Upper lobe of right lung (tissue), 1 donor: ENCODE results near the gene NR2F2. TPM values are rescaled to one million over a fixed set of nuclear protein-coding genes. Genes with fewer than 3 reads are reported as not detected.

Experiments
- ATAC-seq: fragments of 200-7000 bp; cut with Tn5 transposase; one replicate; pipeline ENCODE4 v1.9.1; 2020; ENCODE audit warnings: mild to moderate bottlenecking, moderate library complexity
- DNase-seq: peaks from one replicate; pipeline ENCODE4 v3.0.0-alpha.2; 2020
- H3K27ac ChIP-seq: fragments of 200-600 bp; one replicate; pipeline ENCODE4 v1.8.0; 2022
- H3K27me3 ChIP-seq: fragments of 200-600 bp; one replicate; pipeline ENCODE4 v1.8.0; 2022; ENCODE audit warnings: mild to moderate bottlenecking
- H3K36me3 ChIP-seq: fragments of 200-600 bp; one replicate; pipeline ENCODE4 v1.8.0; 2022
- H3K4me1 ChIP-seq: fragments of 200-600 bp; one replicate; pipeline ENCODE4 v1.8.0; 2022
- H3K4me3 ChIP-seq: fragments of 200-600 bp; one replicate; pipeline ENCODE4 v1.8.0; 2022; ENCODE audit warnings: mild to moderate bottlenecking
- H3K9me3 ChIP-seq: fragments of 200-600 bp; one replicate; pipeline ENCODE4 v1.8.0; 2022
- intact Hi-C: fragments of 100-400 bp; cut with DNase I; formaldehyde crosslinking; loops from one replicate; pipeline ENCODE4 v1.11.0; 2022
- total RNA-seq: library from RNA; stranded (reverse); fragmentation: NEBNext Ultra II Directional; extraction: Animal tissue kit (Norgen Biotek cat#: 25700); gene quantifications from one replicate; pipeline ENCODE4 v1.2.1, GENCODE V29; 2021
- TF ChIP-seq, protein P1 (sequence below): fragments of 200-600 bp; IDR thresholded peaks from one replicate; pipeline ENCODE4 v1.8.0; 2022; ENCODE audit warnings: antibody characterized with exemption
- donor health status: DM: no; HTN: yes; CAD: no; lungs with severe emphysema.

The NR2F2 gene
- total RNA-seq, 1 donor from 2014 or later: 88.1 TPM

DNA sequence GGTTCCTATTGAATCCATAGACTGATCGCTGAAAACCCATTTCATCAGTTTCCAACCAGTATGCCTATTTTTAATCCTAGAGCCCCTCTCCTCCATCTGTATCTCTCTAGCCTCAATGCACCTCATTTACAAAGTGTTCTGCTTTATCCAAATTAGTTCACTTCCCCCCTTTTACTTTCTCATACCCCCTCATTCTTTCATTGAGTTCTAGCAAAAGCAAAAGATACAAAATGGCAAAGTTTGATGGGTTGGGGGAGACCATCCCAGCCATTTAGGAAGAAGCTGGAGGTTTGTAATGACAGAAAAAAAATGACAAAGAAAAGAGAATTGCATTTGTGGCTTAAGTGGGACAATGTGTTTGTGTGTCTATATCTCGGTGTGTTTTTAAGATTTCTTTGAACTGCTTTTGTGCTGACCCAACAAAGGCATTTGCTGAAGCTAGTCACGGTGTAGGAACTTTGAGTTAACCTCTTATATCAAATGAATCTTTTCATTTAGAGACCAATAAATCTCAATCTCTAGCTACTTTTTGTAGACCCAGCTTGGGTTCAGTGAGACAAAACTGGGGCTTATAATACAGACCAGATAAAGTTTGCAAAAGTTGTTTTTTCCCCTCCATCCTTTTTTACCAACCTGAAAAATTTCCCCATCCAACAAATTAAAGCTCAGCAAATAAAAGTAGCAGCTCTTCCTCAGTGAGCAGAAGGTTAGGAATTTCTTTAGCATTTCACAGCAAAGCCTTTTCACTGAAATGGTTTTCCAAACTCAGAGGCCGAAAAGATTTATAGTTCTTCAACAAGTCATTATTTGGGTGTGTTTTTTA, 18.7 kb downstream of the NR2F2 start:
- intact Hi-C loops: loop anchor here (10.0 kb wide), 1 partner anchor 1094 kb away; no protein-coding TSS in a partner anchor
- H3K27ac ChIP-seq: peak overlapping the region; percentile 83
- TF ChIP-seq, protein P1, sequence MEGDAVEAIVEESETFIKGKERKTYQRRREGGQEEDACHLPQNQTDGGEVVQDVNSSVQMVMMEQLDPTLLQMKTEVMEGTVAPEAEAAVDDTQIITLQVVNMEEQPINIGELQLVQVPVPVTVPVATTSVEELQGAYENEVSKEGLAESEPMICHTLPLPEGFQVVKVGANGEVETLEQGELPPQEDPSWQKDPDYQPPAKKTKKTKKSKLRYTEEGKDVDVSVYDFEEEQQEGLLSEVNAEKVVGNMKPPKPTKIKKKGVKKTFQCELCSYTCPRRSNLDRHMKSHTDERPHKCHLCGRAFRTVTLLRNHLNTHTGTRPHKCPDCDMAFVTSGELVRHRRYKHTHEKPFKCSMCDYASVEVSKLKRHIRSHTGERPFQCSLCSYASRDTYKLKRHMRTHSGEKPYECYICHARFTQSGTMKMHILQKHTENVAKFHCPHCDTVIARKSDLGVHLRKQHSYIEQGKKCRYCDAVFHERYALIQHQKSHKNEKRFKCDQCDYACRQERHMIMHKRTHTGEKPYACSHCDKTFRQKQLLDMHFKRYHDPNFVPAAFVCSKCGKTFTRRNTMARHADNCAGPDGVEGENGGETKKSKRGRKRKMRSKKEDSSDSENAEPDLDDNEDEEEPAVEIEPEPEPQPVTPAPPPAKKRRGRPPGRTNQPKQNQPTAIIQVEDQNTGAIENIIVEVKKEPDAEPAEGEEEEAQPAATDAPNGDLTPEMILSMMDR: no peak
- no peak for DNase-seq
- H3K4me1 ChIP-seq: peaks cover 6% of the 10 kb centered on the region
- no peak for ATAC-seq
- H3K4me3 ChIP-seq: no peak overlapping the region
- H3K9me3 ChIP-seq: no peaks in the 10 kb centered on the region
- peaks cover 22% of the 10 kb centered on the region for H3K27me3 ChIP-seq
- no peaks in the 10 kb centered on the region for H3K36me3 ChIP-seq

DNA sequence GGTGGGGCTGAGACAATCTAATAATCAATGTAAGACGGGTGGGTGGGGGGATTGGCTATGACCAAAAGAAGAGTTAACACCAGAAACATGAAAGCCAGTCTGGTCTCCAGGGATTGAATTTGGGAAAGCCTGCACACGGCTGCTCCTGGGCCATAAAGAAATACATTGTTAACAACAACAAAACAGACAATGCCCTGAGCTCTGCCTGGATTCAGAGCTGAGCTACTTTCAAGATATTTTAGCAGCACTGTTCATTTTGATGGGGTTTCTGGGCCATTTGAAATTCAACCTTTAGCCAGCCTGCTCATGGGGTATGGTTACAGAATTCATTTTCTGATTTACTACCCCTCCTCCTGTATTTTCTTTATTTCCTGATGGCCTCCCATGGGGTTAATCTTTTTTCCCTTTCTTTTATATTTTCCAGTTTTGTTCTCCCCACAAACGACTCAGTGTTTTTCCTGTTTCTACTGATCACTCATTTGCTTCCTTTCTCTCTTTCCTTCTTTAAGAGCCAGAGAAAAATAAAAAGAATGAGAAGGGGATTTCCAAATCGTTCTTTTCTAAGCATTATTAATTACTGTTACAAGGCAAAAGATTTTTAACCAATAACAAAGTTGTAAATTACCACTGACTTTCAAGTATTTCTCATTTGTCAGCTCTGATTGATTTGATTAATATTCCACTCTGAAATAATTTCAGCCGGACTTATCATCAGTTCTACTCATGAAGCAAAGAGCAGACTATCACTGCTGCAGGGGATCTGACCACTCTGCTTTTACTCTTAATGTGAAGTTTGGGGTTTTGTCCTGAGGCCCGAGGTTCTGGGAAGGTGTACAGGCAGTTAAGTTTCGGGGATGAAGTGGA, 19.6 kb downstream of the NR2F2 start:
- H3K9me3 ChIP-seq: no peaks in the 10 kb centered on the region
- peaks cover under 1% of the 10 kb centered on the region for H3K4me1 ChIP-seq
- H3K27ac ChIP-seq: peak overlapping the region; percentile 53
- TF ChIP-seq, protein P1: no peak
- ATAC-seq: no peak
- DNase-seq: no peak
- no peak overlapping the region for H3K4me3 ChIP-seq
- intact Hi-C loops: loop anchor here (10.0 kb wide), 1 partner anchor 1095 kb away; no protein-coding TSS in a partner anchor
- H3K36me3 ChIP-seq: no peaks in the 10 kb centered on the region
- peaks cover 23% of the 10 kb centered on the region for H3K27me3 ChIP-seq

DNA sequence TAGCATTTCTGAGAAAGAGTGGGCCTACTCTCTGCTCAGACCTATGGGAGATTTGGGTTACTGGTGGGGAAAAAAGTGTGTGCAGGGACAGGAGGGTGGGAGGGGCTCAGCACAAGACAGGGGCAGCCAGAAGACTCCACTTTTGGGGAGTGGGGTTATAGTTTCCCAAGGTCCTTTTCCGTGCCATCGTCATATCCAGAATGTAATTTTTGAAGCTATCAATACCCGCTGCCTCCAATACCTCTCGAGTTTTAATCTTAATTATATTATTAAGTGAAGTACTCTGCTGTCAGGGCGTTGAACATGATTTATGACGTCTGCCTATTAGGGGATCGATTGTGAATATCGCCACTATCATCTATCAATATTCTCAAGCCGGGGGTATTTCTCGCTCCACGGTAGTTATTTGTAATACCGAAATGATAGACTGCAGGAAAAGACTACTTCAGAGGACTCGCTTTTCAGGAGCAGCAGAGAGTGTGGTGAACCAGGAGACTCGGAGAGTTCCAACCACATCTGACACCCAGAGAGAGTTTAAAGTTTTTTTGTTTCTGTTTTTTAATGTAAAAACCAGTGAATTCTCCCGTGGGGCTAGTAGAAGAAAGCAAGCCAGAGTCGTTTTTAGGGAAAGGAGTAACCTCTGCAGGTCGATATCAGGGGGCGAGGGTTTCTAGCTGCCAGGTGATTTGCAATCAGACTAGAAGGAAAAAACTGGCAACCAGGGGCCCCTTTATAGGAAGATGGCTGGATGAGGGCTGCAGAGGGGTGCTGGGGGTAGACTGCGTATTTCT, 20.6 kb downstream of the NR2F2 start:
- DNase-seq (no peak), ATAC-seq (no peak)
- H3K27ac ChIP-seq: peak overlapping the region; percentile 42
- H3K36me3 ChIP-seq: no peaks in the 10 kb centered on the region
- peaks cover 32% of the 10 kb centered on the region for H3K27me3 ChIP-seq
- H3K4me1 ChIP-seq: peaks cover 10% of the 10 kb centered on the region
- H3K9me3 ChIP-seq: no peaks in the 10 kb centered on the region
- H3K4me3 ChIP-seq: no peak overlapping the region
- TF ChIP-seq, protein P1: no peak
- intact Hi-C loops: no loop called here

DNA sequence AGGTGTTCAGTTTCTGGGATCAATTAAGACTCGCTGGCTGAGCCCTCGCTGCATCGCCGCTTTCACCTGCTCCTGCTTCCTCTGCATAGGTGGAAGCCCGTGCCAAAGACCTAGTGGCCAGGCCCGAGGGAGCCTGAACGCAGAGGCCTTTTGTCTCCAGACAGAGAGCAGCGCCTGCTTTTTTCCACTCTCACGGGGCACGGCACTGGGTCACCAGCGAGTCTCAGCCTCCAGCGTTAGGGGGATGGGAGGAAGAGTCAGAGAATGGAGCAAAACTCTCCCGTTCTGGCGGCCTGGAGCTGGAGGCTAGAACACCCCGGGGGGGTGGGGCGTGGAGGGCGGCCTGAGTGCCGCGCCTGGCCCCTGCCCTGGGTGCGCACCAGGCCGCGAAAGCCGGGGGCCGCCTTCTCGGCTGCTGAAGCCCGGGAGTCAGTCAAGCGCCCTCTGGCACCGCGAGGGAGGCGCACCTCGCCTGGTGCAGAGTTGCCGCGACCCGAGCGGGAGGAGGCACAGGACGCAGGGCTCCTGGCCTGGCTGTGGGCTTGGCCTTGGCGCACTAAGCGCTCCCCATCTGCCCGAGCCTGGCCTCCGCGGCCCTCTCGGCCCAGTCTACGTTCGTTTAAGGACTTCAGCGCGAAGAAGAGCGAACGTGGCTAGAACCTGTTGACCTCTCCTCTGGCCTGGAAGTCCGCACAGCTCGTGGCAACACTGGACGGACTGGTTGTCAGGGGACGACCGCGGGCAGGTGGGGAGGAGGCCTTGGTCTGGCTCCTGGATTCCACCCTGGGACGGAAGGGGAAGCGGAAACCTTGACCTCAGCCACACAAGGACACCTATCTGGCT, 21.5 kb downstream of the NR2F2 start:
- DNase-seq (no peak), ATAC-seq (no peak)
- H3K36me3 ChIP-seq: no peaks in the 10 kb centered on the region
- intact Hi-C loops: no loop called here
- TF ChIP-seq, protein P1: no peak
- H3K4me3 ChIP-seq: no peak overlapping the region
- peaks cover 15% of the 10 kb centered on the region for H3K4me1 ChIP-seq
- H3K9me3 ChIP-seq: no peaks in the 10 kb centered on the region
- peaks cover 38% of the 10 kb centered on the region for H3K27me3 ChIP-seq
- H3K27ac ChIP-seq: peak overlapping the region; percentile 84
